ENCODE results near the gene PTPN11.
"Not testable (repeated sequence)": the region's sequence is repeated elsewhere in the genome, so short reads cannot be mapped to it uniquely, and the experiment has no call there.

Gene PTPN11

GRCh38 chr12:112447106-112447505 is 28.4 kb downstream of the PTPN11 start:
- H3K4me3 ChIP-seq (ENCODE audit: low read depth, low read length) = no peak overlapping the region
- DNase-seq (ENCODE audit: low read depth) = peak; percentile 53
- TF ChIP-seq POLR2A (IDR thresholded peaks at IDR 0.05; ENCODE audit: extremely low read depth, insufficient read length) (no peak), MAX (IDR thresholded peaks at IDR 0.05; ENCODE audit: low read depth, low read length) (no peak), MYC (IDR thresholded peaks at IDR 0.05; ENCODE audit: low read depth, low read length) (no peak), CTCF (IDR thresholded peaks at IDR 0.05; ENCODE audit: low read depth, low read length) (no peak)

- not testable (repeated sequence) for H3K4me3 ChIP-seq (ENCODE audit: low read depth, low read length); DNase-seq (ENCODE audit: low read depth)
Measured at GRCh38 chr12:112448165-112448564, 29.4 kb downstream of the PTPN11 start.

- no peak for TF ChIP-seq MAX (IDR thresholded peaks at IDR 0.05; ENCODE audit: low read depth, low read length)
- TF ChIP-seq CTCF (IDR thresholded peaks at IDR 0.05; ENCODE audit: low read depth, low read length) = no peak
- TF ChIP-seq POLR2A (IDR thresholded peaks at IDR 0.05; ENCODE audit: extremely low read depth, insufficient read length) = no peak
- no peak for TF ChIP-seq MYC (IDR thresholded peaks at IDR 0.05; ENCODE audit: low read depth, low read length)
- H3K4me3 ChIP-seq (ENCODE audit: low read depth, low read length) = no peak overlapping the region
- no peak for DNase-seq (ENCODE audit: low read depth)
Measured at GRCh38 chr12:112450725-112451124, 32.0 kb downstream of the PTPN11 start.

DNA sequence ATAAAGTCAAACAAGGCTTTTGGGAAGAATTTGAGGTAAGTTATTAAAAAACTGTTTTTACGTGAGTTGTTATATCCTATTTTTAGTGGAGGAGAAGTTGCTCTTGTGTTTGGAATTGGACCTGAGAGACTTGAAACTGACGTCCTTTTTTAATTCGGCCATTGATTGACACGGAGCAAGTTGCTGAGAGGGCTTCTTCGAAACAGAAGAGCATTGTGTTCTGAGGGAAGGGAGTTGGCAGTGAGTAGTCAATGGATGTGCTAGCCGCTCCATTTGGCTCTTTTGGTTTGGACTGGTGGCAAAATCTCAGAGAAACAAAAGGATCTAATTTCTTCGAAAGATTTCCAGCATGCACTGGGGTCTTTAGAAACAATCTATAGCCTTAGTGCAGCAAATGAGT is 37.3 kb downstream of the PTPN11 start:
- no peak for DNase-seq (ENCODE audit: low read depth)
- no peak for TF ChIP-seq POLR2A (IDR thresholded peaks at IDR 0.05; ENCODE audit: extremely low read depth, insufficient read length)
- no peak for TF ChIP-seq MAX (IDR thresholded peaks at IDR 0.05; ENCODE audit: low read depth, low read length)
- no peak for TF ChIP-seq MYC (IDR thresholded peaks at IDR 0.05; ENCODE audit: low read depth, low read length)
- no peak for TF ChIP-seq CTCF (IDR thresholded peaks at IDR 0.05; ENCODE audit: low read depth, low read length)
- no peak overlapping the region for H3K4me3 ChIP-seq (ENCODE audit: low read depth, low read length)

DNA sequence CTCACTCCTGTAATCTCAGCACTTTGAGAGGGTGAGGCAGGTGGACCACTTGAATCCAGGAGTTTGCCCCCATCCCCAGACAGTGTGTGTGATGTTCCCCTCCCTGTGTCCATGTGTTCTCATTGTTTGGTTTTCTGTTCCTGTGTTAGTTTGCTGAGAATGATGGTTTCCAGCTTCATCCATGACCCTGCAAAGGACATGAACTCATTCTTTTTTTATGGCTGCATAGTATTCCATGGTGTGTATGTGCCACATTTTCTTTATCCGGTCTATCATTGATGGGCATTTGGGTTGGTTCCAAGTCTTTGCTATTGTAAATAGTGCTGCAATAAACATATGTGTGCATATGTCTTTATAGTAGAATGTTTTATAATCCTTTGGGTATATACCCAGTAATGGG is 38.4 kb downstream of the PTPN11 start:
- not testable (repeated sequence) for DNase-seq (ENCODE audit: low read depth); H3K4me3 ChIP-seq (ENCODE audit: low read depth, low read length)

DNA sequence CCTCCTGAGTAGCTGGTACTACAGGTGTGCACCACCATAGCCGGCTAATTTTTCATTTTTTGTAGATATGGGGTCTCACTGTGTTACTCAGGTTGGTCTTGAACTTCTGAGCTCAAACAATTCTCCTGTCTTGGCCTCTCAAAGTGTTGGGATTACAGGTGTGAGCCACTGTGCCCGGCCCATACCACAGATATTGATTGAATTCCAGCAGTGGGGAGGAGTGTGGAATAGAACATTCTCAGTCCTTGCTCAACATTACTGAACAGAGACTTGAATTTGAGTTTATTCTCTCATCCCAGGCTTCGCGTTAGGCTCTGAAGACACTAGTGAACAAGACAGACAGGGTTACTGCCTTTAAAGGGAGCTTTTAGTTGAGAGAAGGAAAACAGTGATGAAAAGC is 39.6 kb downstream of the PTPN11 start:
- H3K4me3 ChIP-seq (ENCODE audit: low read depth, low read length) = no peak overlapping the region
- DNase-seq (ENCODE audit: low read depth) = no peak
- no peak for TF ChIP-seq MAX (IDR thresholded peaks at IDR 0.05; ENCODE audit: low read depth, low read length)
- no peak for TF ChIP-seq POLR2A (IDR thresholded peaks at IDR 0.05; ENCODE audit: extremely low read depth, insufficient read length)
- TF ChIP-seq CTCF (IDR thresholded peaks at IDR 0.05; ENCODE audit: low read depth, low read length) = no peak
- TF ChIP-seq MYC (IDR thresholded peaks at IDR 0.05; ENCODE audit: low read depth, low read length) = no peak

DNA sequence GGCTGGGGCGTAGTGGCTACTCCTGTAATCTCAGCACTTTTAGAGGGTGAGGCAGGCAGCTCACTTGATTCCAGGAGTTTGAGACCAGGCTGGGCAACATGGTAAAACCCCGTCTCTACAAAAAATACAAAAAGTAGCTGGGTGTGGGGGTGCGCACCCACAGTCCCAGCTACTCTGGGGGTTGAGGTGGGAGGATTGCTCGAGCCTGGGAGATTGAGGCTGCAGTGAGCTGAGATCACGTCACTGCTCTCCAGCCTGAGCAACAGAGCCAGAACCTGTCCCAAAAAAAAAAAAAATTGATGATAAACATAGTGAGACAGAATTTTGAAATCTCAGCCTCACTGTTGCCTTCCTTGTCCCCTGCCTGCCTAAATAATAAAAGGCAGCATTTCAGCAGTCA is 40.0 kb downstream of the PTPN11 start:
- no peak overlapping the region for H3K4me3 ChIP-seq (ENCODE audit: low read depth, low read length)
- no peak for TF ChIP-seq MAX (IDR thresholded peaks at IDR 0.05; ENCODE audit: low read depth, low read length)
- no peak for TF ChIP-seq MYC (IDR thresholded peaks at IDR 0.05; ENCODE audit: low read depth, low read length)
- TF ChIP-seq CTCF (IDR thresholded peaks at IDR 0.05; ENCODE audit: low read depth, low read length) = no peak
- TF ChIP-seq POLR2A (IDR thresholded peaks at IDR 0.05; ENCODE audit: extremely low read depth, insufficient read length) = no peak
- no peak for DNase-seq (ENCODE audit: low read depth)
